GM18520 (cell line): ENCODE measurements around the gene GREB1.

Experiments used
- ATAC-seq: cut with Tn5 transposase; IDR thresholded peaks from one replicate; pipeline ENCODE4 v1.9.1; 2021; ENCODE audit not compliant: unreplicated experiment

The GREB1 gene

GRCh38 chr2:11509657-11510360 is 24.0 kb upstream of the GREB1 start:
- ATAC-seq, result no peak

- no peak for ATAC-seq
Observed at GRCh38 chr2:11512431-11512830, 21.4 kb upstream of the GREB1 start.

GRCh38 chr2:11513319-11513718 is 20.5 kb upstream of the GREB1 start:
- ATAC-seq, result no peak

GRCh38 chr2:11514081-11514730 is 19.6 kb upstream of the GREB1 start:
- no peak for ATAC-seq

- no peak for ATAC-seq
Observed at GRCh38 chr2:11514904-11515303, 18.9 kb upstream of the GREB1 start.

- ATAC-seq, result no peak
Observed at GRCh38 chr2:11515490-11515981, 18.3 kb upstream of the GREB1 start.

GRCh38 chr2:11516984-11517648 is 16.7 kb upstream of the GREB1 start:
- no peak for ATAC-seq

GRCh38 chr2:11517906-11518305 is 15.9 kb upstream of the GREB1 start:
- ATAC-seq, result no peak

GRCh38 chr2:11520092-11520693 is 13.7 kb upstream of the GREB1 start:
- no peak for ATAC-seq

GRCh38 chr2:11521775-11522174 is 12.1 kb upstream of the GREB1 start:
- ATAC-seq, result no peak

GRCh38 chr2:11524470-11524869 is 9.4 kb upstream of the GREB1 start:
- ATAC-seq, result no peak

- no peak for ATAC-seq
Observed at GRCh38 chr2:11525762-11526161, 8.1 kb upstream of the GREB1 start.

GRCh38 chr2:11527001-11527400 is 6.8 kb upstream of the GREB1 start:
- ATAC-seq, result no peak

GRCh38 chr2:11528228-11528627 is 5.6 kb upstream of the GREB1 start:
- no peak for ATAC-seq

- ATAC-seq, result no peak
Observed at GRCh38 chr2:11530864-11531465, 2.9 kb upstream of the GREB1 start.

- no peak for ATAC-seq
Observed at GRCh38 chr2:11532416-11533055, 1.3 kb upstream of the GREB1 start.

GRCh38 chr2:11534071-11534745 is 363 bp downstream of the GREB1 start:
- ATAC-seq, result no peak

- no peak for ATAC-seq
Observed at GRCh38 chr2:11534746-11535484, 1.1 kb downstream of the GREB1 start.

- ATAC-seq, result no peak
Observed at GRCh38 chr2:11535899-11536344, 2.1 kb downstream of the GREB1 start.
